RWPE2 (cell line): ENCODE results near the gene MBOAT1.

ENCODE experiments used
- ATAC-seq: fragments of 200-7000 bp; cut with Tn5 transposase; 3 replicates; pipeline ENCODE4 v1.9.1; 2021; ENCODE audit warnings: low read depth
- DNase-seq: peaks from one replicate; pipeline ENCODE4 v3.0.0-alpha.2; 2020; ENCODE audit warnings: low spot score
- H3K27ac ChIP-seq: fragments of 450-650 bp; 2 replicates; pipeline ENCODE4 v1.5.1; 2017; ENCODE audit warnings: mild to moderate bottlenecking; ENCODE audit not compliant: poor library complexity, severe bottlenecking
- H3K27me3 ChIP-seq: fragments of 250-450 bp; sonication (Bioruptor Pico); 2 replicates; pipeline ENCODE4 v1.5.1; 2021; ENCODE audit warnings: mild to moderate bottlenecking, moderate library complexity; ENCODE audit not compliant: insufficient read depth, poor library complexity, severe bottlenecking
- H3K36me3 ChIP-seq: fragments of 250-450 bp; sonication (Bioruptor Pico); 2 replicates; pipeline ENCODE4 v1.5.1; 2020; ENCODE audit warnings: low read depth, mild to moderate bottlenecking, moderate library complexity
- H3K4me1 ChIP-seq: fragments of 250-450 bp; sonication (Bioruptor Pico); 2 replicates; pipeline ENCODE4 v1.5.1; 2021; ENCODE audit warnings: mild to moderate bottlenecking, moderate library complexity; ENCODE audit not compliant: insufficient read depth, poor library complexity, severe bottlenecking
- H3K4me3 ChIP-seq: fragments of 250-450 bp; sonication (Bioruptor Pico); 2 replicates; pipeline ENCODE4 v1.5.1; 2021; ENCODE audit warnings: mild to moderate bottlenecking, moderate library complexity; ENCODE audit not compliant: severe bottlenecking
- H3K9me3 ChIP-seq: fragments of 250-450 bp; sonication (Bioruptor Pico); 2 replicates; pipeline ENCODE4 v1.5.1; 2021; ENCODE audit warnings: mild to moderate bottlenecking, moderate library complexity; ENCODE audit not compliant: severe bottlenecking
- CTCF ChIP-seq: fragments of 450-650 bp; IDR thresholded peaks from one replicate; pipeline ENCODE4 v1.5.1; 2017; ENCODE audit warnings: mild to moderate bottlenecking, moderate library complexity; ENCODE audit not compliant: poor library complexity, severe bottlenecking

The MBOAT1 gene

GRCh38 chr6:20070047-20070446, 142.2 kb downstream of the MBOAT1 start:
- Histone ChIP-seq H3K27me3 (no peaks in the 10 kb centered on the region), H3K4me1 (no peaks in the 10 kb centered on the region), H3K9me3 (no peaks in the 10 kb centered on the region), H3K4me3 (no peak overlapping the region), H3K27ac (no peak overlapping the region), H3K36me3 (no peaks in the 10 kb centered on the region)
- no peak for TF ChIP-seq CTCF
- DNase-seq (no peak), ATAC-seq (no peak)

GRCh38 chr6:20069021-20069522, 143.2 kb downstream of the MBOAT1 start:
- DNase-seq (no peak), ATAC-seq (no peak)
- H3K4me3 ChIP-seq: no peak overlapping the region
- no peak for TF ChIP-seq CTCF
- no peak overlapping the region for H3K27ac ChIP-seq
- no peaks in the 10 kb centered on the region for H3K36me3 ChIP-seq
- H3K4me1 ChIP-seq: no peaks in the 10 kb centered on the region
- H3K27me3 ChIP-seq: no peaks in the 10 kb centered on the region
- H3K9me3 ChIP-seq: no peaks in the 10 kb centered on the region

- Histone ChIP-seq H3K27ac (no peak overlapping the region), H3K36me3 (no peaks in the 10 kb centered on the region), H3K4me1 (no peaks in the 10 kb centered on the region), H3K9me3 (no peaks in the 10 kb centered on the region), H3K4me3 (no peak overlapping the region), H3K27me3 (no peaks in the 10 kb centered on the region)
- TF ChIP-seq CTCF: no peak
- ATAC-seq (no peak), DNase-seq (no peak)
These were observed 143.8 kb downstream of the MBOAT1 start for GRCh38 chr6:20068421-20068988.

- no peak overlapping the region for H3K4me3 ChIP-seq
- H3K4me1 ChIP-seq: no peaks in the 10 kb centered on the region
- TF ChIP-seq CTCF: no peak
- H3K27me3 ChIP-seq: no peaks in the 10 kb centered on the region
- DNase-seq: no peak
- ATAC-seq: no peak
- H3K27ac ChIP-seq: no peak overlapping the region
- H3K9me3 ChIP-seq: no peaks in the 10 kb centered on the region
- H3K36me3 ChIP-seq: no peaks in the 10 kb centered on the region
These were observed 150.3 kb downstream of the MBOAT1 start for GRCh38 chr6:20061952-20062351.

GRCh38 chr6:20060252-20060651, 152.0 kb downstream of the MBOAT1 start:
- no peaks in the 10 kb centered on the region for H3K9me3 ChIP-seq
- no peaks in the 10 kb centered on the region for H3K36me3 ChIP-seq
- no peak for DNase-seq
- no peak for ATAC-seq
- no peak for TF ChIP-seq CTCF
- no peaks in the 10 kb centered on the region for H3K4me1 ChIP-seq
- no peak overlapping the region for H3K4me3 ChIP-seq
- no peaks in the 10 kb centered on the region for H3K27me3 ChIP-seq
- no peak overlapping the region for H3K27ac ChIP-seq
